Gastroesophageal sphincter (tissue), 3 donors: Measurements from ENCODE around the gene GRHL1.
"Not testable (repeated sequence)": the region's sequence is repeated elsewhere in the genome, so short reads cannot be mapped to it uniquely, and the experiment has no call there.

Experiments
- EP300 ChIP-seq: sonication (generic); formaldehyde crosslinking; IDR thresholded peaks from one replicate; pipeline ENCODE4 v1.6.1; 2017; ENCODE audit warnings: antibody characterized with exemption, mild to moderate bottlenecking
- POLR2A ChIP-seq, 2 donors: fragments of 450-650 bp; IDR thresholded peaks; one replicate each; pipeline ENCODE4 v1.6.1; 2017; ENCODE audit warnings: antibody characterized with exemption in 2 of 2, mild to moderate bottlenecking in 2 of 2, moderate library complexity in 1 of 2
- TF ChIP-seq, protein P1 (sequence below), 4 experiments: fragments of 200-600 bp in 2 of 4; fragments of 450-650 bp in 2 of 4; sonication (generic) in 1 of 4; IDR thresholded peaks; one replicate each; pipeline ENCODE4 v1.5.1; 2017 to 2019; ENCODE audit warnings: antibody characterized with exemption in 4 of 4, mild to moderate bottlenecking in 2 of 4, moderate library complexity in 2 of 4

DNA sequence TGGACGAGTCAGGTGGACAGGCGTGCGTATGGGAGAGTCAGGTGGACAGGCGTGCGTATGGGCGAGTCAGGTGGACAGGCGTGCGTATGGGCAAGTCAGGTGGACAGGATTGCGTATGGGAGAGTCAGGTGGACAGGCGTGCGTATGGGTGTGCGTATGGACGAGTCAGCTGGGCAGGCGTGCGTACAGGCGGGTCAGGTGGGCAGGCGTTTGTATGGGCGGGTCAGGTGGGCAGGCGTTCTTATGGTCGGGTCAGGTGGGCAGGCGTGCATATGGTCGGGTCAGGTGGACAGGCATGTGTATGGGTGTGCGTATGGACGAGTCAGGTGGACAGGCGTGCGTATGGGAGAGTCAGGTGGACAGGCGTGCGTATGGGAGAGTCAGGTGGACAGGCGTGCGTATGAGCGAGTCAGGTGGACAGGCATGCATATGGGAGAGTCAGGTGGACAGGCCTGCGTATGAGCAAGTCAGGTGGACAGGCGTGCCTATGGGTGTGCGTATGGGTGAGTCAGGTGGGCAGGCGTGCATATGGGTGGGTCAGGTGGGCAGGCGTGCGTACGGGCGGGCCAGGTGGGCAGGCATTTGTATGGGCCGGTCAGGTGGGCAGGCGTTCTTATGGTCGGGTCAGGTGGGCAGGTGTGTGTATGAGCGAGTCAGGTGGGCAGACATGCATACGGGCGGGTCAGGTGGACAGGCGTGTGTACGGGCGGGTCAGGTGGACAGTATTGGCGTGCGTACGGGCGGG lies 59.5 kb downstream of the GRHL1 start:
- TF ChIP-seq, protein P1, sequence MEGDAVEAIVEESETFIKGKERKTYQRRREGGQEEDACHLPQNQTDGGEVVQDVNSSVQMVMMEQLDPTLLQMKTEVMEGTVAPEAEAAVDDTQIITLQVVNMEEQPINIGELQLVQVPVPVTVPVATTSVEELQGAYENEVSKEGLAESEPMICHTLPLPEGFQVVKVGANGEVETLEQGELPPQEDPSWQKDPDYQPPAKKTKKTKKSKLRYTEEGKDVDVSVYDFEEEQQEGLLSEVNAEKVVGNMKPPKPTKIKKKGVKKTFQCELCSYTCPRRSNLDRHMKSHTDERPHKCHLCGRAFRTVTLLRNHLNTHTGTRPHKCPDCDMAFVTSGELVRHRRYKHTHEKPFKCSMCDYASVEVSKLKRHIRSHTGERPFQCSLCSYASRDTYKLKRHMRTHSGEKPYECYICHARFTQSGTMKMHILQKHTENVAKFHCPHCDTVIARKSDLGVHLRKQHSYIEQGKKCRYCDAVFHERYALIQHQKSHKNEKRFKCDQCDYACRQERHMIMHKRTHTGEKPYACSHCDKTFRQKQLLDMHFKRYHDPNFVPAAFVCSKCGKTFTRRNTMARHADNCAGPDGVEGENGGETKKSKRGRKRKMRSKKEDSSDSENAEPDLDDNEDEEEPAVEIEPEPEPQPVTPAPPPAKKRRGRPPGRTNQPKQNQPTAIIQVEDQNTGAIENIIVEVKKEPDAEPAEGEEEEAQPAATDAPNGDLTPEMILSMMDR (IDR thresholded peaks at IDR 0.05): not testable (repeated sequence)
- not testable (repeated sequence) for TF ChIP-seq EP300; POLR2A (IDR thresholded peaks at IDR 0.05)
